HG02852 (cell line): ENCODE data around the gene COX10.
"Not testable (repeated sequence)": the region's sequence is repeated elsewhere in the genome, so short reads cannot be mapped to it uniquely, and the experiment has no call there.

Source experiments
- ATAC-seq: cut with Tn5 transposase; IDR thresholded peaks from one replicate; pipeline ENCODE4 v1.9.1; 2021; ENCODE audit warnings: mild to moderate bottlenecking, moderate library complexity; ENCODE audit not compliant: unreplicated experiment

Gene COX10

DNA sequence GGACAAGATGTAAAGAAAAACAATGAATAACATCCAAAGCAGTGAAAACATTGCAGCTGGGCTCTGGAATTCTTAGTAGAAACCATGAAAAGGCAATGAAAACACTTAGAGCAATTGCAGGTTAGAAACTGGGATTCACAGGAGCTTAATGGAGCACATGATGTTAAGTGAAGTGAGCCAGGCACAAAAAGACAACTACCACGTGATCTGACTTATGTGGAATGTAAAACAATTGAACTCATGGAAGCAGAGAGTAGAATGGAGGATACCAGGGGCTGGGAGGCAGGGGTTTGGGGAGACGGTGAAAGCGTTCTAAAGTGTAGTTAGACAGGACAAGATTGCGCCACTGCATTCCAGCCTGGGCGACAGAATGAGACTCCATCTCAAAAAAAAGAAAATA lies 170.0 kb downstream of the COX10 start:
- ATAC-seq = not testable (repeated sequence)

DNA sequence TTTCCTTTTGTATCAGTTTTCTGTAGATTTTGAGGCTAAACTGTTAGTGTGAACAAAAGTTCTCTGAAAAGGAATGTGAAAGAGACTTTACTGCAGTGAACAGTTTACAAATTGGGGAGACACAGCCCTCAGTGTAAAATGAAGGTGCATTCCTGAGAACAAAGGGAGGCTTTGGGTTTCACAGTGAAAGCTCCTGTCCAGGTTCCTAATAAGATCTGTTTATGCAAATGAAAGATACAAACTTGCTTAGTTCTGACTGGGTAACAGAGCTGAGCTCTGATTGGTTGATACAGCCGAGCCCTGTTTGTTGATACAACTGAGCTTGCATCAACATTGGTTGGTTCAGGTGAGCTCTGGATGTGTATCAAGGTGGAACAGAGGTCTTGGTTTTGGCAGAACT lies 175.7 kb downstream of the COX10 start:
- ATAC-seq = no peak

DNA sequence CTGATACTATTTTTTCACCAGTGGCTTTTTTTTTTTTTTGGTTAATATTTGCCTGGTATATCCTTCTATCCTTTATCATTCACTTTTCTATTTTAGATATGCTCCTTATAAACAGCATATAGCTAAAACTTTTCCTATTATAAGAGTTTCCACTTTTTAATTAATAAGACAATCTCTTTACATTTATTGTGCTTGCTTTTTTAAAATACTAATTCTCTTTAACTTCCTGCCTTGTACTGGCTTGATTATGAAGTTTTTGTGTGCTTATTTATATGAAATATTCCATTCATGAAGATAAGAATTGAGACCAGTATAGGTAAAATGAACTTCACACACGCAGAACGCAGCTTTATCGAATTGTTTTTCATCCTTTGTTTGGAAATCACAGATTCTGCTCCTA lies 176.3 kb downstream of the COX10 start:
- no peak for ATAC-seq
